ENCODE data around the gene EFCAB14.
"Not testable (repeated sequence)": the region's sequence is repeated elsewhere in the genome, so short reads cannot be mapped to it uniquely, and the experiment has no call there.

EFCAB14 gene

GRCh38 chr1:46682064-46682463 is 36.9 kb downstream of the EFCAB14 start:
- DNase-seq: no peak

- DNase-seq: no peak
Observed at GRCh38 chr1:46681333-46682034, 37.4 kb downstream of the EFCAB14 start.

- DNase-seq: no peak
Observed at GRCh38 chr1:46679789-46680573, 38.9 kb downstream of the EFCAB14 start.

GRCh38 chr1:46677339-46677738 is 41.6 kb downstream of the EFCAB14 start:
- no peak for DNase-seq

- DNase-seq: no peak
Observed at GRCh38 chr1:46676531-46676930, 42.4 kb downstream of the EFCAB14 start.

GRCh38 chr1:46675549-46676314 is 43.2 kb downstream of the EFCAB14 start:
- DNase-seq: no peak

- DNase-seq: no peak
Observed at GRCh38 chr1:46673749-46674182, 45.1 kb downstream of the EFCAB14 start.

- DNase-seq: no peak
Observed at GRCh38 chr1:46672696-46673095, 46.2 kb downstream of the EFCAB14 start.

- DNase-seq: no peak
Observed at GRCh38 chr1:46671554-46671953, 47.4 kb downstream of the EFCAB14 start, which contains the start of gene TEX38. Gene TEX38, plus strand, starts transcription at chr1:46671854. Its CDS starts 81 bp downstream, at chr1:46671935.

- no peak for DNase-seq
Observed at GRCh38 chr1:46670134-46670533, 48.8 kb downstream of the EFCAB14 start.

GRCh38 chr1:46667782-46668760 is 50.8 kb downstream of the EFCAB14 start, which contains the start of gene ATPAF1:
Gene ATPAF1, minus strand, starts transcription at chr1:46668364. Its CDS starts 42 bp downstream, at chr1:46668322.
- peak; percentile 65 for DNase-seq

- no peak for DNase-seq
Observed at GRCh38 chr1:46665983-46666382, 52.9 kb downstream of the EFCAB14 start.

GRCh38 chr1:46662919-46663318 is 56.0 kb downstream of the EFCAB14 start:
- not testable (repeated sequence) for DNase-seq

- not testable (repeated sequence) for DNase-seq
Observed at GRCh38 chr1:46660116-46660515, 58.8 kb downstream of the EFCAB14 start.

GRCh38 chr1:46659307-46659870 is 59.5 kb downstream of the EFCAB14 start:
- DNase-seq: no peak

GRCh38 chr1:46657775-46658174 is 61.1 kb downstream of the EFCAB14 start:
- no peak for DNase-seq

GRCh38 chr1:46656643-46657042 is 62.3 kb downstream of the EFCAB14 start:
- no peak for DNase-seq

GRCh38 chr1:46655848-46656247 is 63.1 kb downstream of the EFCAB14 start:
- no peak for DNase-seq

- DNase-seq: not testable (repeated sequence)
Observed at GRCh38 chr1:46654698-46655097, 64.2 kb downstream of the EFCAB14 start.

GRCh38 chr1:46654012-46654411 is 64.9 kb downstream of the EFCAB14 start:
- DNase-seq: no peak

GRCh38 chr1:46653405-46653958 is 65.4 kb downstream of the EFCAB14 start:
- no peak for DNase-seq
